Activated CD8-positive, alpha-beta memory T cell treated with anti-CD3 and anti-CD28 coated beads, Interleukin-2, amount 50 U/mL, for 1 hour (primary cell): Measurements from ENCODE around the gene OR2S2.
"Not testable (repeated sequence)": the region's sequence is repeated elsewhere in the genome, so short reads cannot be mapped to it uniquely, and the experiment has no call there.

ENCODE experiments used
- DNase-seq: peaks from one replicate; pipeline ENCODE4 v3.0.0-alpha.2; 2020; ENCODE audit errors: extremely low read depth

Gene OR2S2, protein sequence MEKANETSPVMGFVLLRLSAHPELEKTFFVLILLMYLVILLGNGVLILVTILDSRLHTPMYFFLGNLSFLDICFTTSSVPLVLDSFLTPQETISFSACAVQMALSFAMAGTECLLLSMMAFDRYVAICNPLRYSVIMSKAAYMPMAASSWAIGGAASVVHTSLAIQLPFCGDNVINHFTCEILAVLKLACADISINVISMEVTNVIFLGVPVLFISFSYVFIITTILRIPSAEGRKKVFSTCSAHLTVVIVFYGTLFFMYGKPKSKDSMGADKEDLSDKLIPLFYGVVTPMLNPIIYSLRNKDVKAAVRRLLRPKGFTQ

DNA sequence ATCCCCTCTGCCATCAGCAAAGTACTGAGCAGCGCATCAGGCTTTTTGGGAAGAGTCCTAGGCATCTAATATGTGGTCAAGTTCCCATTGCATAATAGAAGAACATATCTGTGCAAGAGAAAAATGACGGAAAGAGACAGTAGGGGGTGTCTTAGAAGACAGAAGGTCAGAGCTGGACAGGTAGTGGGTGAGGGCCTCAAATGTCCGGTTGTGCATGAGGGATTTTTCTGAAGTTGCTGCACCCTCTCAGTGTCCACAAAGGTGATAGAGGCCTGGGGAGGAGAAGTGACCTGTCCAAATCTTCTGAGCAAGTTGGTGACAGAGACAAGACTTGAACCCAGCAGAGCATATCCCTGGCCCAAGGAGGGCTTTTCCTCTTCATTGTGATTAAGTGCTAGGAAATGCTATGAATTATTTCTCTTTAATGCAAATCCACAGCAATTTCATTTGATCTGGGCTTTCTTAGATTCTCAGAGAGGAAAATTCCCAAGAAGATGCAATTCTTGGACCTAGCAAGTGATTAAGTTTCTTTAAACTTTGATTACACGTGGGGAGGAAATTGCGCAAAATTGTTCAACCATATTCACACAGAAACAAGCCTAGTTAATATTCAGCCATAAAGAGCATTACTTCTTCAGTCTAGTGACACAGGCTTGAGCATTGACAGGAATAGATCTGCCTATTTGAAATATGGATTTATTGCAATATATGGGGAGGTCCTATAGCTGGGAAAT is at the start of gene OR2S2:
TSS of gene OR2S2 (minus strand) at position 51 of the 734 bp plus-strand sequence. CDS start 56 bp downstream, outside the sequence.
- DNase-seq = no peak

DNA sequence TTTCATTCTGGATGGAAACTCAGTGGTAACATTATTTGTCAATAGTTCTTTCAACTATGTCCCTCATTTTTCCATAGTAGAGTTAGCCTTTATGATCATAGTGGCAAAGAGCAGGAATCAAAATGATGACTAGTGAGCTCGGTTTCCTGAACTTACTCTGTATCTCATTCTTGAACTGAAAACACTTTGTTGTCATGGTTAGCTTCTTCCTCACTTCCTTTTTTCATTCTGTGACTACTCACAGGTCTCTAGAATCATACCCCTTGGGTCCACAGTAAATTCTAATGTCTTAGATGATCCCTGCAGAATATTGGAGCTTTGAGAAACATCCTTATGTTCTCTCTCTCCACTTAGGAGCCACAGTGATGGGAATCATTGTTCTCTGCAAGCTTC is 49.4 kb upstream of the OR2S2 start:
- no peak for DNase-seq

DNA sequence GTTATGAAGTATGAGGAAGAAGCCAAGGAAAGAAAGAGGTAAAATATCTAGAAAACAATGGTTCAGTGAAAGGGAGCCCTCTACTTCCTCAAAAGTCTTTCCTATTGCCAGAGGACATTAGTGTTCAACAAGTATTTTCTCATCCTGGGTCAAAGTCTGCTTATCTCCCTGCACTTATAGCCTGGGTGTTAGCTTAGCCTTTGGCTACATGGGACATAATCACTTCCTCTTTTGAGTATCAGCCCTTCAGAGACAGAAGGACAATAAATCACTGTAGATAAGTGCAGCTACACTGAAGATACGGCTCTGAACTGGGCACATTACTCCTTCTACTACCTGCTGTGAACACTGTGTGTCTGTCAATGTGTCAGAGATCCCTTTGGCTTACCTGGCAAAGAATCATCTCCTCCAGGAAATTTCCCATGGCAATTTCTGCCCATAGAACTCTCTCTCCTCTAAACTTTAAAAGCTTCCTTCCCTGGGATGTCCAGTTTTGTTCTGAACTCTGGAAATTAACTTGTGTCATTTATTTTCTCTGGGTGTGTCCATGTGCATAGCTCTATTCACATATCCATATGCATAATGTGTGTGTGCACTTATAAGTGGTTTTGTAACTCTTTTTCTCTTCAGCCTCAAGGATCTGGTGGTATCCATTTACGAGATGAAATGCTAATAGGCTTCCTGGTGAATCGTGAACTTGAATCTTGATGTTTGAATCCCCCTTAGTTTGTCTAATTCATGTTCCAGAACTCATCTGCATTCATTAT is 48.8 kb upstream of the OR2S2 start:
- DNase-seq = no peak

DNA sequence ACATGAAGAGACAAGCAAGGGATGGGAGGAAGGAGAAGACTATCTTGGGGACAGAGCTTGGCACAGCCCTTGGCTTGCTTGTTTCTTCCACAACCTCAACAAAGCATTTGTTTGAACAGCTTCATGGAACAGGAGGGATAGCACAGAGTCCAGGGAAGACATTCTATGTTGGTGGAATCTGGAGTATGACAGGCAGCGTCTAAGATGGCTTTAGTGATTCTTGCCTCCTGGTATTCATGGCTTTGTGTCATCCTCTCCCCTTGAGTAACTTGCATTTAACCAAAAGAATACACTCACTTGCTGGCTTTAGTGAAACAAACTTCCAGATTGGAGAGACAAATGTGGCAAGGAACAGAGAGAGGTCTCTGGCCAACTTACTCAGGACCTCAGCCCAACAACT is 47.9 kb upstream of the OR2S2 start:
- DNase-seq = no peak

DNA sequence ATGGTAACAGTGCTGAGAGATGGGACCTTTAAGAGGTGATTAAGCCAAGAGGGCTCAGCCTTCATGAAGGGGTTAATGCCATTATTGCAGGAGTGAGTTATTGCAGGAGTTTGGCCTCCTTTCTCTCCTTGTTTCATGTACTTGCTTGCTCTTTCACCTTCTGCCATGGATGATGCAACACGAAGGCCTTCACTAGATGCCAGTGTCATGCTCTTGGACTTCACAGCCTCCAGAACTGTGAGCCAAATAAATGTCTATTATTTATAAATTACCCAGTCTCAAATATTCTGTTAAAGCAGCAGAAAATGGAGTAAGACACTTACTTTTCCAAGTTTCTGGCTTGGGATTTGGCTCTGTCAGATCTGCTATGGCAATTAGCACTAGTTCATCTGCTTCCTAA is 40.4 kb upstream of the OR2S2 start:
- no peak for DNase-seq

DNA sequence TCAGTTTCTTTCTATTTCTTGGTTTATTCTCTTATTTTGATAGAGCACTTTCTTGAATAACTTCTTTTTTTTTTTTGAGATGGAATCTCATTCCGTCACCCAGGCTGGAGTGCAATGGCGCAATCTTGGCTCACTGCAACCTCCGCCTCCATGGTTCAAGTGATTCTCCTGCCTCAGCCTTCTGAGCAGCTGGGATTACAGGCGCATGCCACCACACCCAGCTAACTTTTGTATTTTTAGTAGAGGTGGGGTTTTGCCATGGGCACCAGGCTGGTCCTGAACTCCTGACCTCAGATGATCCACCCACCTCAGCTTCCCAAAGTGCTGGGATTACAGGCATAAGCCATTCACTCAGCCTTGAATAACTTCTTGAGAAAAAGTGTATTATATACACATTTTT is 39.1 kb upstream of the OR2S2 start:
- DNase-seq = not testable (repeated sequence)

DNA sequence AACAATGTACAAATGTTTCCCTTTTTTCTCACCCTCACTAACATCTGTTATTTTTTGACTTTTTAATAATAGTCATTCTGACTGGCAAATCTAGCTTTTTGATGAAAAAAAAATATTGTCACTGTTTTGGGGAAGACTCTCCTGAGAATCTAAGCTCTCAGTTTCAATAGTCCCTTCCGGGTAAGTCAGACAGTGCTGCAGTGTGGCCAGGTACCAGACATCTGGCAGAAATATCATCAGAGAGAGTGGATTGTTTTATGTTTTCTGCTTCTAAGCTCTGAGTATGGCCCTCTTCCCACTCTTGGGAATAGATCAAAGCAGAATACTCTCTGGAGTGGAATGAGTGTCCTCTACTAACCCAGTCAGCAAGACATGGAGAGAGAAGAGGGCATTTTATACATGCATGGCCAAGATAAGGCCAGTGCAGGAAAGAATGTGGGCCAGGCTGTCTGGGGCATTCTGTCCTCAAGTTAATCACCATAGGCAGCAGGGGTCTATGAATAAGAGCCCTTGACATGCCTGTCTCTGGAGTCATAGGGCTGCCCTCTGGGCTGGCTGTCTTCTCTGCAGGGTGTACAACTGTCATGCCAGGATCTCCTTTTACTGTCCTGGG is 38.5 kb upstream of the OR2S2 start:
- no peak for DNase-seq

DNA sequence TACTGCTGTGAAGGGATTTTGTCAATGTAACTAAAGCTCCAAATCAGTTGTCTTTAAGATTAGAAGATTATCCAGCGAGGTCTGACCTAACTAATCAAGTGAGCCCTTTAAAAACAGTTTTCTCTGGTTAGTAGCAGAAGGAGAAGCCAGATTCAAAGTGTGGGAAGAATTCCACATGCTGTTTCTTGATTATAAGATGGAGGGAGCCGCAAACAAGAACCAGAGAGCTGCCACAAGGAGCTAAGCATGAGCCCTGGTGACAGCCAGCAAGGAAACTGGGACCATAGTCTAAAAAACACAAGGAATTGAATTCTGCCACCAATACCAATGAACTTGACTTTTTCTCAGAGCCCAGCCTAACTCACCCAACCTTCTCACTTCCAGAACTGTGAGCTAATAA is 37.0 kb upstream of the OR2S2 start:
- no peak for DNase-seq

DNA sequence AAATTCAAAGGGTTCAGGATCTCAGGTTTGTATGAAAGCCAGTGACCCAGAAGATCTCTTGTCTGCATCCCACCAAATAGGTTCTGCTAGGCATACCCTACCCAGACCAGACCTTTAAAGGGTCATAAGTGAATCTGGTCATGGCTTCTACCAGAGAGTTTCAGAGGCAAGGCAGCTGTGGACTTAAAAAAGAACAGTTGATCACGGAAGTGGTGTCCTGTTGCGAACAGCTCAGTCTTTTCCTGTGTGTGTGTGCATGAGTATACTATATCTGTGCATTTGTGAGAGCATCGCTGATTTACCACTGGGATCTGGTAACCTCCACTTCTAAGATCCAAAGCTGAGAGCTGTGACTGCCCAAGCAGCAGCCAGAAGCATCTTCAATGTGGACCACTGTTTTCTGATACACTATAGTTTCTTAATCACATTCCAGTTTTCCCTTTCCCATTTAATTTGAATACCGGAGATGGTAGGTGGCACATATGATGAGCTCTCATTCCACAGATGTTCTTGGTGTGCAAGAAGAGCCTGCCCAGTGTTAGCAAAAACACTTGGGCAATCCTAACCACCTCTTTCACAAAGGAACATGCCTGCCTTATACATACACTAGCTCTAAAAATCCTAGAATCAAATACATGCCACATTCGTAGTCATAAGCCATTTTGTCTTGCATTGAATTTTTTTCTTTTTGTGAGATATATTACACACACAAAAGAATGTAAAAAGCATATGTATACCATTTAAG is 36.2 kb upstream of the OR2S2 start:
- no peak for DNase-seq

DNA sequence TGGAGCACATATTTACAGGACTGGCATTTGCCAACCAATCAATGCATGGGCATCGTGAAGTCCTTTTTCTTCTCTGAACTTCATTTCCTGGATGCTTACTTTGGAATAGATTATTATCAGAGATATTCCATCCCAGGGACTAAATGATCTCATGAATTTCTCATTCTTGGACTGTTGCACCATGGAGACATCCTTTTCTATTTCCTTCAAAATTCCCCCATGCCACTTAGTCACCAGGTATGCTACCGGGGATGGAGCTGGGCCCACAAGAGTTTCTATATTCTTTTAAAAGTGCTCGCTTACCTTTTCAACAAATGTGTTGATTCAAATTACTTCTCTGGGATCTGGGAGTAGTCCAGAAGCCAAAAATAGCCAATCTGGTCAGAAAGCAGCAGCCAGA is 35.2 kb upstream of the OR2S2 start:
- DNase-seq = not testable (repeated sequence)

DNA sequence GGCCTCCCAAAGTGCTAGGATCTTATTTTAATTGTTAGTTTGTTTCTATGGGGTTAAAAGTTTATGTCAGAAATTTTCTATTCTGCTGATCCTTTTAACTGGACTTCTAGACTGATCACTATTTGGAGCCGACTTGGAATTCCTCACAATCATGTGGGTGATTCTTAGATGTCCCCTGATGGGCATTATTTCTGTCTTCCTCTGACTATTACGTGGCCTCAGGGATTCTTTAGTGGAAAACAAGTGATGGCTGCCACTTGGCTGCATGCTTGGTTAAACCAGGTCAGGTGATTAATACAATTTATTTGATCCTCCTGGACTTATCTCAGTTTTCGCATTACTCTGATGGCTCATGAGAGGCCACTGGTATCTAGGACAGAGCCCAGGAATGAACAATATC is 32.2 kb upstream of the OR2S2 start:
- DNase-seq = no peak

DNA sequence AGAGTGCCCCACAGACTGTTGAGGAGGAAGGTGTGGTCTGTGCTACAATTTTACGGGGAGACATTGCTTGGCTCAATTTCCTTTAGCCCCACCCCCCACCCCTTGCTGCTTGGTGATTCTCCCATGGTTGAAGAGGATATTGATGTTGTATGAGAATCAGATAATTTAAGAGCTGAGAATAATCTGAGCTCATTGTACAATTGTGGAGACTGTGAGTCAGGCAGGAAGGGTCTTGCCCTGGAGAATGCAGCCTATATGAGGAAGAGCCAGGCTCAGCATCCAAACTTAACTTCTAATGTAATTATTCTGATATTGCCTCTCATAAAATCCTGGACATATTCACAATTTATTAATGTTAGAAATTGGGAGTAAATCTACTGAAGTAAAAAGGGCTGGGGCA is 26.1 kb upstream of the OR2S2 start:
- no peak for DNase-seq

DNA sequence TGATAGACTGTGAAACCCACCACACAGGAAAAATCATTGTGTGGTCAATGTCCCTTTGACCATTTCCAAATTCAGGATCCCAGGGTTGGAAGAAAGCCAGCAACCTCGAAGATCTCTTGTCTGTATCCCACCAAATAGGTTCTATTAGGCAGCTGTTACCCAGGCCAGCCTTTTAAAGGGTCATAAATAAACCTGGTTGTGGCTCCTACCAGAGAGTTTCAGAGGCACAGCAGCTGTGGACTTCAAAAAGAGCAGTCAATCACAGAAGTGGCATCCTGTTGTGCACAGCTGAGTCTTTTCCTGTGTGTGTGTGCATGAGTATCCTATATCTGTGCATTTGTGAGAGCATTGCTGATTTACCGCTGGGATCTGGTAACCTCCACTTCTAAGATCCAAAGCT is 23.7 kb upstream of the OR2S2 start:
- DNase-seq = no peak

DNA sequence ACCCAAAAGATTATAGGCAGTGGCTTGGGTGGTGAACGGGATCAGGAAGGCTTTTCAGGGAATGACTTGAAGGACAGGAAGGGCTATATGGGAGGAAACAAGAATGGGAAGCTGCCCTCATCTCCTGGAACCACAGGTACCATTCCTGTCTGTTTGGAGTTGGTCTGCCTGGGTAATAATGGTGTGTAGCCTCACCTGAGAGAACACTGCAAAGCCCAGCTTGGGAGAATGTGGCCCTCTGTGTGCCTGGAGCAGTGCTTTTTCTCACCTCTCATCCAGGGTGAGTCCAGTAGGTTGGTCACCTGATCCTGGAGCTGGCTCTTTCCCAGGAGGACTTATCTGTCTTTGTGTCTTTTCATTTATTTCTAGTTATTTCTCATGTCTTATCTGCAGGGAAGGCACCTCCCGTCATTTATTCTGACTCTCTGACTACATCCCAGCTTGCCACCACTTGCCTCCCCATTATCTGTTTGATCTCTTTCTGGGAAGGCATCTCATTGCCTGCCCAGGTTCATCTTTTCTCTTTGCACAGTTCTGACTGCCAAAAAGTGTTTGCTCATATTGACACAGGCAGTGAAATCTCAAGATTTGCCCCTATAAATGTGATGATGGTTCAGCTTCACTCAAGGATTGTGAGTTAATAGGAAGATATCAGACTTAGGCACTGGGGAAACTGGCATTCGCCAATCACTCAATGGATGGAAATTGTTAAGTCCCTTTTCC is 22.5 kb upstream of the OR2S2 start:
- no peak for DNase-seq

DNA sequence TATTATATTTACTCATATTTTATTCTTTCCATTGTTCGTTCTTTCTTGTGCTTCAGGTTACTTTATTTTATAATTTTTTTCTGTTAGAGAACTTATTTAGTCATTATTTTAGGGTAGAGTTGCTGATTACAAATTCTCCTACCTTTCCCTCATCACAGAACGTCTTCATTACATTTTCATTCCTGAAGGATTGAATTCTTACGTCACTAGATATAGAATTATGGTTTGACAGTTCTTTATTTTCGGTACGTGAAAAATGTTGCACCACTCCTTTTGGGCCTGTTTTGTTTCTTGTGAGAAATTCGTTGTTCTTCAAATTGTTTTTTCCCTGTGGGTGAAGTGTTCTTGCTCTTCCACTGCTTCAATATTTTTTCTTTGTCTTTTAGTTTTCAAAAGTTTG is 20.8 kb upstream of the OR2S2 start:
- DNase-seq = no peak

DNA sequence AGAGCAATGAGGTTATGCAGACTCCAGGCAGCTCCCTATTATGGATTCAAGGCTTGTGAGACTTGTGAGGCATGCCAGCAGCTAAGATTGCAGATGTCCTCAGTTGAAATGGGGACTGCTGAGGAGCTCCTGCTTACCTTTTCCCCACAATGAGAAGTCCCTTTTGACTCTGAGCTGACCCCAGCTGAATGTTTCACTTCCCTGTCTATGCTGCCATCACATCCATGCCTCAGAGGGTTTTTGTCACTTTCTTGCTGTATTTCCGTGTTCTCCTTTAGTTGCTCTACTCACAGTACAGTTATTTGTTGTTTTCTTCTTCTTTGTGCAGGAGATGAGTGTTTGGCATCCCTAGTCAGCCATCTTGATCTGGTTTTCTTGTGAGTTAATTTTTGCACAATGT is 18.8 kb upstream of the OR2S2 start:
- no peak for DNase-seq

DNA sequence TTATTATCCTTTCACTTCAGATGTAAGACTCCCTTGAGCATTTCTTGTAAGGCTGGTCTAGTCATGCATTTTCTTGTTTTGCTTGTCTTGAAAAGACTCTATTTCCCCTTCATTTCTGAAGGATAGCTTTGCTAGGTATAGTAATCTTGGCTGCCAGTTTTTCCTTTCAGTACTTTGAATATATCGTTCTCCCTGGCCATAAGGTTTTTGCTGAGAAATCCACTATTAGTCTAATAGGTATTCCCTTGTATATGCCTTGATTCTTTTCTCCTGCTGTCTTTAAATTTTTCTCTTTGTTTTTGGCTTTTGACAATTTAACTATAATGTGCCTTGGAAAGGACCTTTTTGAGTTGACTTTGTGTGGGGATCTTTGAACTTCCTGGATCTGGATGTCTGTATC is 16.8 kb upstream of the OR2S2 start:
- DNase-seq = no peak

DNA sequence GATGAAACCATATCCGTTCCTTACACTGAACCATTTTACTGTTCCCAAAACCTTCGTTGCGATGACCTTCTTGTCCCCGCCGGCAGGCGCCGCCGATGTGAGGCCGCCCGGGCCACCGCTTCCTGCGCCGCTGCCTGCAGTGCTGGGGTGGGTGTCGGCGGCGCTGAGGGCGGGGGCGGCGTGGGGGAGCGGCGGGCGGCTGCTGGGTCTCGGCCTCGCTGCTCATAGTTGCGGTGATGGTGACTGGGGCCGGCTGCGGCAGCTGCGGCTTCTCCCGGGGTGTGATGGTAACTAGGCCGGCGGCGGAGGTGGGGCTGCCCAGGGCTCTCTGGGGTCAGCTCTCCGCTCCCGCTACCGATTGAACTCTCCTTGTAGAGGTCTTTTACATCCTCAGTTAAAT is 14.1 kb upstream of the OR2S2 start:
- DNase-seq = no peak

DNA sequence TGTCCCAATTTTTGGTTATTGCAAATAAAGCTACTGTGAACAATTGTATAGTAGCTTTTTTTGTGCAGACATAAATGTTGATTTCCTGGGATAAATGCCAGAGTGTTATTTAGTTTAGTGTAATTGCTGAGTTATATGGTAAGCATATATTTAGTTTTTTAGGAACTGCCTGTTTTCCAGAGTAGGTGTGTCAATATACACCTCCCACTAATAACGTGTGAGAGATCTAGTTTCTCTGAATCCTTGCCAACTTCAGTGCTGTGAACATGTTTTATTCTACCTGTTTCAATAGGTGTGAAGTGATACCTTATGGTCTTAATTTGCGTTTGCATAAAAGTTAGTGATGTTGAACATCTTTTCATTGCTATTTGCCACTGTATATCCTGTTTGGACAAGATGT is 9.1 kb upstream of the OR2S2 start:
- no peak for DNase-seq

DNA sequence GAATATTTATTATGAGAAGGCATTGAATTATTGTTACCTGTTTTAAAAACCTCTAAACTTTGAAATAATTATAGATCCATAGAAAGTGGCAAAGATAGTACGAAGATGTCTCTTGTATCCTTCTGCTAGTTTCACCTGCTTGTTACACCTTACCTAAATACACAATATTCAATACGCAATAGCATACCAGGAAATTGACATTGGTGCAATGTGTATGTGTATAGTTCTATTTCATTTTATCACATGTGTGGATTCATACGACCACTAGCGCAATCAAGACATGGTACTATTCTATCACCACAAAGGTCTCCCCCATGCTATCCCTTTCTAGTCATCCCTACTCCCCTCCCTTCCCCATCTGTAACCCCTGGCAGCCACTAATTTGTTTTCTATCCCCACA is 8.5 kb upstream of the OR2S2 start:
- DNase-seq = no peak

DNA sequence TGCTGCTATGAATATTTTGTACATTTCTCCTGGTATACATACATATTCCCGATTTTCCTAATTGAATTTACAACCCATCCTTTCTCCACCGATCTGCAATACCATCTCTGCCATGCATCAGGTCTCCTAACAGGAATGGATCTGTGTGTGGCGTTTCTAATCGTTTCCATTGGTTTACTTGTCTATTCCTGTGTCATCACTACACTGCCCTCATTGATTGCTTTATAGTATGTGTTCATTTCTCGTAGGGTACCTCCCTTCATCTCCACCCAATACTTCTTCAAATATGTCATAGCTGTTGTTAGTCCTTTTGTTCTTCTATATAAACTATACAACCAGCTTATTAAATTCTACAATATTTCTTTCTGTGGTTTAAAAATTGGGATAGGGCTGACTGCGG is 7.1 kb upstream of the OR2S2 start:
- DNase-seq = no peak
